HepG2 (cell line): ENCODE results near the gene NPHP4. TPM values are rescaled to one million over a fixed set of nuclear protein-coding genes. Genes with fewer than 3 reads are reported as not detected.

ENCODE experiments used
- ATAC-seq: fragments of 200-7000 bp; cut with Tn5 transposase; 3 replicates; pipeline ENCODE4 v1.9.1; 2020; ENCODE audit warnings: mild to moderate bottlenecking, moderate library complexity
- BruUV-seq: library from RNA; stranded (reverse); fragments of 400-500 nt; replicated peaks from 2 replicates; lab custom pipeline; 2021; lab: Mats Ljungman, UMichigan
- CTCF ChIA-PET: fragments of 300-600 bp; formaldehyde crosslinking; extraction: SDS; loops from one replicate; lab custom pipeline; 2021; ENCODE audit warnings: low total read pairs, inconsistent platforms, low intra/inter-chr PET ratio; lab: Yijun Ruan, JAX
- POLR2A ChIA-PET: fragments of 350-600 bp; sonication (Branson Sonifier 250); formaldehyde crosslinking; loops from one replicate; lab custom pipeline; 2020; ENCODE audit warnings: antibody characterized with exemption, inconsistent platforms; lab: Yijun Ruan, JAX
- DNase-seq: peaks from one replicate; pipeline ENCODE4 v3.0.0-alpha.2; 2015; ENCODE audit warnings: low spot score
- FAIRE-seq: peaks from 3 replicates; lab custom pipeline; 2011; peaks lifted over from hg19 to GRCh38; lab: Jason Lieb, UNC
- H2AFZ ChIP-seq: one replicate; pipeline ENCODE4 v1.6.1; 2011; ENCODE audit warnings: low read length, inconsistent platforms
- H3K27ac ChIP-seq: fragments of 300-600 bp; 3 replicates; pipeline ENCODE4 v1.8.0; 2011; ENCODE audit warnings: mixed run types, mild to moderate bottlenecking, mixed read lengths, low read length, inconsistent platforms; ENCODE audit not compliant: insufficient read depth; ENCODE audit errors: extremely low read length
- H3K27me3 ChIP-seq, 2 experiments: fragments of 200-600 bp in 1 of 2; 2 replicates in 1 of 2; 3 replicates in 1 of 2; pipeline versions ENCODE4 v1.6.0 to v1.8.0; 2011; ENCODE audit warnings: low read length in 2 of 2, mild to moderate bottlenecking in 2 of 2, moderate library complexity in 2 of 2, inconsistent platforms in 1 of 2; ENCODE audit not compliant: insufficient read depth in 2 of 2, control insufficient read depth in 1 of 2
- H3K36me3 ChIP-seq, 2 experiments: fragments of 200-600 bp in 1 of 2; replicated peaks in 1 of 2; 2 replicates in 1 of 2; 3 replicates in 1 of 2; pipeline versions ENCODE4 v1.5.1 to v1.8.0; 2011; ENCODE audit warnings: low read length in 2 of 2, inconsistent platforms in 1 of 2; ENCODE audit not compliant: insufficient read depth in 2 of 2, control insufficient read depth in 1 of 2
- H3K4me1 ChIP-seq: 2 replicates; pipeline ENCODE4 v1.5.1; 2012; ENCODE audit warnings: low read length, inconsistent platforms; ENCODE audit not compliant: insufficient read depth
- H3K4me2 ChIP-seq: 2 replicates; pipeline ENCODE4 v1.6.0; 2011; ENCODE audit warnings: low read depth, low read length, inconsistent platforms
- H3K4me3 ChIP-seq, 3 experiments: fragments of 200-600 bp in 1 of 3; sonication (generic), shearing (Covaris generic) in 1 of 3; replicated peaks in 1 of 3; 2 replicates each; pipeline ENCODE4 v1.5.1; 2011 to 2016; ENCODE audit warnings: low read length in 3 of 3, inconsistent platforms in 2 of 3, low read depth in 2 of 3, mild to moderate bottlenecking in 2 of 3, control low read depth in 1 of 3, mixed read lengths in 1 of 3; ENCODE audit not compliant: insufficient read depth in 1 of 3
- H3K79me2 ChIP-seq: one replicate; pipeline ENCODE4 v1.6.1; 2011; ENCODE audit warnings: low read length, inconsistent platforms; ENCODE audit not compliant: insufficient read depth
- H3K9ac ChIP-seq: 2 replicates; pipeline ENCODE4 v1.6.0; 2011; ENCODE audit warnings: mild to moderate bottlenecking, low read depth, low read length, inconsistent platforms; ENCODE audit not compliant: insufficient read depth
- H3K9me3 ChIP-seq: 2 replicates; pipeline ENCODE4 v1.5.1; 2012; ENCODE audit warnings: mild to moderate bottlenecking, low read length
- H4K20me1 ChIP-seq: 2 replicates; pipeline ENCODE4 v1.6.0; 2011; ENCODE audit warnings: inconsistent platforms, mild to moderate bottlenecking, low read length, moderate library complexity; ENCODE audit not compliant: insufficient read depth
- CREBL2 ChIP-seq: sonication (generic); formaldehyde crosslinking; IDR thresholded peaks from 2 replicates; pipeline ENCODE4 v1.8.1; 2023; ENCODE audit warnings: missing genetic modification reagents, mild to moderate bottlenecking, borderline replicate concordance
- MEIS2 ChIP-seq: sonication (generic); formaldehyde crosslinking; IDR thresholded peaks from 2 replicates; pipeline ENCODE4 v1.9.0; 2021; ENCODE audit warnings: mild to moderate bottlenecking, missing genetic modification reagents
- RAD51 ChIP-seq: fragments of 450-650 bp; IDR thresholded peaks from 2 replicates; pipeline ENCODE4 v1.6.1; 2016; ENCODE audit warnings: borderline replicate concordance
- ZFP36L1 ChIP-seq: sonication (generic); formaldehyde crosslinking; IDR thresholded peaks from 2 replicates; pipeline ENCODE4 v1.8.0; 2022; ENCODE audit warnings: mild to moderate bottlenecking, missing genetic modification reagents, moderate library complexity
- ZNF44 ChIP-seq: sonication (generic); formaldehyde crosslinking; IDR thresholded peaks from 2 replicates; pipeline ENCODE4 v1.5.1; 2020; ENCODE audit warnings: mild to moderate bottlenecking, missing genetic modification reagents
- ZNF841 ChIP-seq: sonication (generic); formaldehyde crosslinking; IDR thresholded peaks from 2 replicates; pipeline ENCODE4 v1.8.1; 2023; ENCODE audit warnings: missing genetic modification reagents, borderline replicate concordance
- WGBS: methylation state at CpG from one replicate; pipeline ENCODE4 v1.1.6; 2017; ENCODE audit warnings: low lambda C conversion rate; 5-methylcytosine and 5-hydroxymethylcytosine counted together
- in situ Hi-C: cut with HindIII; loops from 2 replicates; pipeline ENCODE4 v1.10.0; 2017; ENCODE audit warnings: low pct_unique_long_range_greater_than_20kb; ENCODE audit not compliant: extremely low pct_ligation_motif_present
- intact Hi-C: fragments of 100-400 bp; cut with micrococcal nuclease; formaldehyde crosslinking; loops from one replicate; pipeline ENCODE4 v1.10.0; 2022; ENCODE audit not compliant: unreplicated experiment
- polyA plus RNA-seq, 8 experiments: library from polyadenylated mRNA; depleted of rRNA in 3 of 8; stranded (reverse) in 7 of 8; unstranded in 1 of 8; fragments of >200 nt; fragmentation: Illumina TruSeq in 4 of 8; extraction: Trizol in 4 of 8; gene quantifications; 2 replicates each; pipeline versions ENCODE4 v1.2.1 to v1.2.3, GENCODE V29; 2011 to 2016; ENCODE audit warnings: low read depth in 4 of 8, missing spikeins in 1 of 8, mixed read lengths in 1 of 8; ENCODE audit not compliant: insufficient read depth in 1 of 8
- total RNA-seq, 5 experiments: library from RNA; depleted of rRNA; stranded (reverse); fragments of >200 nt; fragmentation: Illumina TruSeq; extraction: Trizol; gene quantifications; 2 replicates each; pipeline ENCODE4 v1.2.3, GENCODE V29; 2016; ENCODE audit warnings: low read depth in 1 of 5
- TF ChIP-seq, protein P1 (sequence below): sonication (generic); formaldehyde crosslinking; IDR thresholded peaks from 2 replicates; pipeline ENCODE4 v1.4.0; 2020; ENCODE audit warnings: missing genetic modification reagents, borderline replicate concordance
- TF ChIP-seq, protein P2 (sequence below): fragments of 450-650 bp; IDR thresholded peaks from 2 replicates; pipeline ENCODE4 v1.6.1; 2017

The NPHP4 gene
- total and polyA plus RNA-seq, 2 of the 13 experiments (the other 11 are each of a cell fraction or from before 2014, with no cell fraction given): 4.4 to 6.8 TPM

DNA sequence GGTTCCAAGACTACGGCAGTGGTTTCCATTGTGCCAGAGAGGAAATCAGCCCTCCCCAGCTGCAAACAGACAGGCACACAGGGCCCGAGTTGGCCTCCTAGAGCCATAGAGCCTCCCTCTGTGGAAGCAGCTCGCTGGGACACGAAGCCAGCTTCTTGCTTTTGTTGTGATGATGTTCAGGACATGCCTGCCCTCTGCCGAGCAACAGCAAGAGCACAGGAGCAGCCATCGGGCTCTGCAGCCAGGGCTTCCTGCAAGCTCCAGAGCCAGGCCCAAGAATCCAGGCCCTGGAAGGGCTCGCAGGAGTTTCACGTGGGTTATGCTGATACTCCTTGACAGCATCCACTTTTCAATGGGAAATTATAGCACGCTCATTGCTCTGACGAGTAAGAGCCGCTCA is 18.5 kb downstream of the NPHP4 start (continued):
- TF ChIP-seq, protein P1, sequence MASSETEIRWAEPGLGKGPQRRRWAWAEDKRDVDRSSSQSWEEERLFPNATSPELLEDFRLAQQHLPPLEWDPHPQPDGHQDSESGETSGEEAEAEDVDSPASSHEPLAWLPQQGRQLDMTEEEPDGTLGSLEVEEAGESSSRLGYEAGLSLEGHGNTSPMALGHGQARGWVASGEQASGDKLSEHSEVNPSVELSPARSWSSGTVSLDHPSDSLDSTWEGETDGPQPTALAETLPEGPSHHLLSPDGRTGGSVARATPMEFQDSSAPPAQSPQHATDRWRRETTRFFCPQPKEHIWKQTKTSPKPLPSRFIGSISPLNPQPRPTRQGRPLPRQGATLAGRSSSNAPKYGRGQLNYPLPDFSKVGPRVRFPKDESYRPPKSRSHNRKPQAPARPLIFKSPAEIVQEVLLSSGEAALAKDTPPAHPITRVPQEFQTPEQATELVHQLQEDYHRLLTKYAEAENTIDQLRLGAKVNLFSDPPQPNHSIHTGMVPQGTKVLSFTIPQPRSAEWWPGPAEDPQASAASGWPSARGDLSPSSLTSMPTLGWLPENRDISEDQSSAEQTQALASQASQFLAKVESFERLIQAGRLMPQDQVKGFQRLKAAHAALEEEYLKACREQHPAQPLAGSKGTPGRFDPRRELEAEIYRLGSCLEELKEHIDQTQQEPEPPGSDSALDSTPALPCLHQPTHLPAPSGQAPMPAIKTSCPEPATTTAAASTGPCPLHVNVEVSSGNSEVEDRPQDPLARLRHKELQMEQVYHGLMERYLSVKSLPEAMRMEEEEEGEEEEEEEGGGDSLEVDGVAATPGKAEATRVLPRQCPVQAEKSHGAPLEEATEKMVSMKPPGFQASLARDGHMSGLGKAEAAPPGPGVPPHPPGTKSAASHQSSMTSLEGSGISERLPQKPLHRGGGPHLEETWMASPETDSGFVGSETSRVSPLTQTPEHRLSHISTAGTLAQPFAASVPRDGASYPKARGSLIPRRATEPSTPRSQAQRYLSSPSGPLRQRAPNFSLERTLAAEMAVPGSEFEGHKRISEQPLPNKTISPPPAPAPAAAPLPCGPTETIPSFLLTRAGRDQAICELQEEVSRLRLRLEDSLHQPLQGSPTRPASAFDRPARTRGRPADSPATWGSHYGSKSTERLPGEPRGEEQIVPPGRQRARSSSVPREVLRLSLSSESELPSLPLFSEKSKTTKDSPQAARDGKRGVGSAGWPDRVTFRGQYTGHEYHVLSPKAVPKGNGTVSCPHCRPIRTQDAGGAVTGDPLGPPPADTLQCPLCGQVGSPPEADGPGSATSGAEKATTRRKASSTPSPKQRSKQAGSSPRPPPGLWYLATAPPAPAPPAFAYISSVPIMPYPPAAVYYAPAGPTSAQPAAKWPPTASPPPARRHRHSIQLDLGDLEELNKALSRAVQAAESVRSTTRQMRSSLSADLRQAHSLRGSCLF (CRISPR knock-in tag): no peak
- TF ChIP-seq CREBL2 (CRISPR knock-in tag): no peak
- TF ChIP-seq, all 625 proteins: peak for 2

DNA sequence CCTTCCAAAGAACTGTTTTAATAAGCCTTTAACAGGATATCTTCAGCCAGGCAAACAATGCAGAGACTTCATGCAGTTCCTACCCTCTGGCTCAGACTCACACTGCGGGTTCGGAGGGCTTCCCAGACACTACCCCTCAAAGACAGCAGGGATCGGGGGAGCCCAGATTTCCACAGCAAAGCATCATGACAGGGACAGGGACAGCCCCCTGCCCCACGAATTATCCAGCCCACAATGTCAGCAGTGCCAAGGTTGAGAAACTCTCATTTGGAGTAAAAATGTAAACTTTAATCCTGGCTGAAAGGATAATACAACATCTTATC is 20.1 kb downstream of the NPHP4 start:
- in situ Hi-C loops (loop anchor here (5.0 to 10.0 kb wide), 2 partner anchors 227 to 335 kb away; no protein-coding TSS in a partner anchor), intact Hi-C loops (loop anchor here (10.0 kb wide), 2 partner anchors 227 to 337 kb away; no protein-coding TSS in a partner anchor)
- 91% methylated on average over 2 of the region's 4 CpGs for WGBS
- CTCF ChIA-PET: no interaction called here
- BruUV-seq: no TSS peak
- POLR2A ChIA-PET: no interaction called here
- FAIRE-seq: no peak
- Histone ChIP-seq H3K27ac (no peak overlapping the region), H3K9ac (no peak overlapping the region), H3K36me3 (peaks cover 5 to 52% of the 10 kb centered on the region in 2 experiments), H3K27me3 (no peaks in the 10 kb centered on the region), H3K4me3 (no peak overlapping the region), H3K9me3 (no peaks in the 10 kb centered on the region), H4K20me1 (no peaks in the 10 kb centered on the region), H3K79me2 (peaks cover 3% of the 10 kb centered on the region), H3K4me2 (no peak overlapping the region), H2AFZ (no peak overlapping the region), H3K4me1 (peaks cover 6% of the 10 kb centered on the region)
- no peak for DNase-seq
- TF ChIP-seq MEIS2 (CRISPR knock-in tag): no peak
- TF ChIP-seq, protein P2, sequence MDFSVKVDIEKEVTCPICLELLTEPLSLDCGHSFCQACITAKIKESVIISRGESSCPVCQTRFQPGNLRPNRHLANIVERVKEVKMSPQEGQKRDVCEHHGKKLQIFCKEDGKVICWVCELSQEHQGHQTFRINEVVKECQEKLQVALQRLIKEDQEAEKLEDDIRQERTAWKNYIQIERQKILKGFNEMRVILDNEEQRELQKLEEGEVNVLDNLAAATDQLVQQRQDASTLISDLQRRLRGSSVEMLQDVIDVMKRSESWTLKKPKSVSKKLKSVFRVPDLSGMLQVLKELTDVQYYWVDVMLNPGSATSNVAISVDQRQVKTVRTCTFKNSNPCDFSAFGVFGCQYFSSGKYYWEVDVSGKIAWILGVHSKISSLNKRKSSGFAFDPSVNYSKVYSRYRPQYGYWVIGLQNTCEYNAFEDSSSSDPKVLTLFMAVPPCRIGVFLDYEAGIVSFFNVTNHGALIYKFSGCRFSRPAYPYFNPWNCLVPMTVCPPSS: no peak
- no peak for TF ChIP-seq RAD51
- no peak for TF ChIP-seq ZNF44 (CRISPR knock-in tag)
- no peak for TF ChIP-seq ZNF841 (CRISPR knock-in tag)
- TF ChIP-seq ZFP36L1 (CRISPR knock-in tag): no peak
- no peak for ATAC-seq
